ENCODE measurements around the gene BCL11B. TPM values are rescaled to one million over a fixed set of nuclear protein-coding genes. Genes with fewer than 3 reads are reported as not detected.

Gene BCL11B
- total and polyA plus RNA-seq, 2 donors (not counting 1 experiment from before 2014, with no cell fraction given): under 0.01 TPM; not detected in 1

DNA sequence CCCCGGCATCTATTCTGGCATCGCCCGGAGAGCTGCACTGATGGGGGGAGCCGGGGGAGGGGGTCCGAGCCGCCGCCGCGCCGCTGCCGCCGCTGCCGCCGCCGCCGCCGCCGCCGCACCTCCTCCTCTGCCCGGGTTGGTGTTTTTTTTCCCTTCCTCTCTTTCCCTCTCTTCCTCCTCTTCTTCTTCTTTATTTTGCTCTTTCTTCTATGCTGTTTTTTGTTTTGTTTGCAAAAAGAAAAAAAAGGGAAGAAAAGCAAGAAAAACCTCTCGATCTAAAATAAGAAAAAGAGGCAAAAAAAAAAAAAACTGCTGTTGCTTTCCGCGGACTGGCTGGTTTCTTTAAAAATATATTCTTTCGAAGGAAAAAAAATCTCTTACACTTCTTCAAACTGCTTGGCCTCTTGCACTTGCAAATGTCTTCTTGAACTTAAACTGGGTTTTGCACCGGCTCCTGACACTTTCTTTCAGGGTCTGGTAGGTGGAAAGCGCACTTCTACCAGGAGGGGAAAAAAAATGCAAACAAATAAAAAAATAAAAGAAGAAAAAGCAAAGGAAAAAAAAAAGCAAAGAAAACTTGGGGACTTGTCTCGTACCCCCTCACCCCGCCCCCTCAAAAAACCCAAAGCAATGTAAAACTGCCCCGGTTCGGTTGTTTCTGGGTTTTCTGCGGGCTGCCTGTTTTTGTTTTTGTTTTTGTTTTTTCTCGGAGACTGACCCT, 616 bp downstream of the BCL11B start:
- peak; percentile 15 for TF ChIP-seq EZH2 (IDR thresholded peaks at IDR 0.05; ENCODE audit: low read length, missing control alignments)
- no peak for TF ChIP-seq CTCF (conservative IDR thresholded peaks at IDR 0.05 in 1 of 2, IDR thresholded peaks at IDR 0.05 in 1 of 2; ENCODE audit: low read depth in 1 of 2, low read length in 2 of 2)
- Histone ChIP-seq H3K9ac (ENCODE audit: insufficient read depth, low read length) (no peak overlapping the region), H3K4me1 (ENCODE audit: control insufficient read depth, extremely low read depth, insufficient read depth, low read length) (no peaks in the 10 kb centered on the region), H3K4me3 (replicated peaks in 1 of 4; ENCODE audit: control extremely low read depth in 1 of 4, insufficient read depth in 1 of 4, low read depth in 3 of 4, low read length in 4 of 4) (peak overlapping the region; percentile 27 to 63 (median 44)), H4K20me1 (ENCODE audit: control insufficient read depth, extremely low read depth, insufficient read depth, low read length) (no peaks in the 10 kb centered on the region), H3K36me3 (ENCODE audit: control insufficient read depth, insufficient read depth, low read length) (no peaks in the 10 kb centered on the region), H3K27me3 (ENCODE audit: control insufficient read depth, insufficient read depth, low read length) (peaks cover 41% of the 10 kb centered on the region), H3K4me2 (ENCODE audit: extremely low read depth, insufficient read depth, low read length) (peak overlapping the region; percentile 80), H2AFZ (ENCODE audit: low read length) (no peak overlapping the region), H3K27ac (ENCODE audit: insufficient read depth, low read length) (no peak overlapping the region), H3K79me2 (ENCODE audit: control insufficient read depth, insufficient read depth, low read length) (no peaks in the 10 kb centered on the region), H3K9me3 (ENCODE audit: control insufficient read depth, insufficient read depth, low read depth, low read length) (no peaks in the 10 kb centered on the region)
- DNase-seq (ENCODE audit: low read depth in 2 of 2): no peak

- peaks cover 40% of the 10 kb centered on the region for H3K27me3 ChIP-seq (ENCODE audit: control insufficient read depth, insufficient read depth, low read length)
- no peak overlapping the region for H3K9ac ChIP-seq (ENCODE audit: insufficient read depth, low read length)
- H2AFZ ChIP-seq (ENCODE audit: low read length): no peak overlapping the region
Measured at GRCh38 chr14:99270458-99271220, 1.4 kb downstream of the BCL11B start.

More at GRCh38 chr14:99270458-99271220, 1.4 kb downstream of the BCL11B start:
- H4K20me1 ChIP-seq (ENCODE audit: control insufficient read depth, extremely low read depth, insufficient read depth, low read length): no peaks in the 10 kb centered on the region
- H3K4me1 ChIP-seq (ENCODE audit: control insufficient read depth, extremely low read depth, insufficient read depth, low read length): no peaks in the 10 kb centered on the region
- no peaks in the 10 kb centered on the region for H3K36me3 ChIP-seq (ENCODE audit: control insufficient read depth, insufficient read depth, low read length)
- no peak for DNase-seq (ENCODE audit: low read depth in 2 of 2)
- peak overlapping the region; percentile 35 for H3K4me2 ChIP-seq (ENCODE audit: extremely low read depth, insufficient read depth, low read length)
- no peak overlapping the region for H3K27ac ChIP-seq (ENCODE audit: insufficient read depth, low read length)
- H3K9me3 ChIP-seq (ENCODE audit: control insufficient read depth, insufficient read depth, low read depth, low read length): no peaks in the 10 kb centered on the region
- H3K4me3 ChIP-seq (replicated peaks in 1 of 4; ENCODE audit: control extremely low read depth in 1 of 4, insufficient read depth in 1 of 4, low read depth in 3 of 4, low read length in 4 of 4): peak overlapping the region in 2 of 4 experiments; percentile 4 to 43
- H3K79me2 ChIP-seq (ENCODE audit: control insufficient read depth, insufficient read depth, low read length): no peaks in the 10 kb centered on the region
- TF ChIP-seq CTCF (conservative IDR thresholded peaks at IDR 0.05 in 1 of 2, IDR thresholded peaks at IDR 0.05 in 1 of 2; ENCODE audit: low read depth in 1 of 2, low read length in 2 of 2): no peak
- TF ChIP-seq EZH2 (IDR thresholded peaks at IDR 0.05; ENCODE audit: low read length, missing control alignments): peak; percentile 82
